Measurements from ENCODE around the gene FADS3. TPM values are rescaled to one million over a fixed set of nuclear protein-coding genes. Genes with fewer than 3 reads are reported as not detected.
"Not testable (repeated sequence)": the region's sequence is repeated elsewhere in the genome, so short reads cannot be mapped to it uniquely, and the experiment has no call there.

FADS3 gene
- total RNA-seq, 1 donor from 2014 or later: 127 TPM

DNA sequence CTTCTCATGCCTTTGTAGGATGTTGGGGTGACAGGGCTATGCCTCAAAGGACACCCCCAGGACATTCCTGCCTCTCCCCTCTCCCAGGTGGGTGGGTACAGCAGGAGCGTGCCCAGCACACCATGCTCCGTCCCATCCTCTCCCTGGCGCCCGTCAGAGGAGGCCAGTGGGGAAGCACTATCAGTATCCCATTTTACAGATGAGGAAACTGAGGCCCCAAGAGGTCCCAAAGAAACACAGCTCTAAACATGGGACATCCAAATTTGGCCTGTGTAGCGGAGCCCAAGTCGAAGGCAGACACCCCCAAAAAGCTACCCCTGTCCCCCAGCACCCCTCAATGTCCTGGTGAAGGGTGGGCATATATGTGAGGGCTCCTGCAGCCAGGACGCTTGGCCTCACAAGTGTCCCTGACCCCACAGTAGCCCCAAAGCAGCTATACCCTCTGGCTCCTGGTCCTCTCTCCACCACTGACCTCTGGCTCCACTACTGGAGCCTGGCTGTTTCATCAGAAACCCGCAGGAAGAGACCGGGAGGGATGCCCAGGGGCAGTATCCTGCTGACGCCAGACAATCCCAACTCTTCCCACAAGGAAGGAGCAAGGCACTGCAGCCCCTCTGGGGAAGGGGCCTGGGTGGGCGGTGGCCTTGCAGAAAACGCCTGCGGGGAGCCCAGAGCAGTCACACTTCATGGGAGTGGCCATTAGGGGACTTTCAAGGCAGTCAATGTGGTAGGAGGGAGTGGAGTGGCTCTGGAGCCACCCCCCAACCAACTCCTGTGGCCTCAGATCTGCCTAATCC lies 5.4 kb downstream of the FADS3 start:
- intact Hi-C loops (cut with DNase I): loop anchor here (10.0 kb wide), 1 partner anchor 81 kb away; no protein-coding TSS in a partner anchor
- no peak for ATAC-seq

DNA sequence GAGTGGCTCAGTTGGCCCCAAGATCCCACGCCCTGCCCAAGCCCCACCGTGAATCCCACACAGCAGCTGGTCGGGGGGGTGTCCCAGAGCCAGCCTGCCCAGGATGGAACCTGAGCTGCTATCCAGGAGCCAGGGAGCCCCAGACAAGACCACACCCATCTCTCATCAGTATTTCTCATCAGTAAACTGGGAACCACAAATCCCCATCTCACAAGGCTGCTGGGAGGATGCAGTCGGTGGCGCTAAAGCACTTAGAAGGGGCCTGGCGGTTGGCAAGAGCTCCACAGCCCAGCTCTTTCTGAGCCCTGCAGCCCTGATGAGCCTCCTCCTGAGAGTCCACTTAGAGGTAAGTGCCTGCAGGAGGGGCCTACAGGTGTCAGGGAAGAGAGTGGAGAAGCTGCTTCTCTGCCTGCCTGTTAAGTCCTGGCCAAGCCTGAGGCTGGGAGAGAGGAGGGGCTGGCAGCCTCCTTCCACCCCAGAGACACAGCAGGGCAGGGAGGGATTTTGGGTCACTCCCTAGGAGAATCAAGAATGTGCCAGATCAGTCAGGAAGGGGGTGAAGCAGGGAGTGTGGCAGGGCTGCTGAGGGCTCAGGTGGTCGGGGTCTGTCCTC lies 6.1 kb downstream of the FADS3 start:
- intact Hi-C loops (cut with DNase I): loop anchor here (10.0 kb wide), 1 partner anchor 80 kb away; no protein-coding TSS in a partner anchor
- ATAC-seq (no peak), DNase-seq (ENCODE audit: low spot score) (no peak)

More for the DNA sequence above, 5.4 kb downstream of the FADS3 start:
- no peak for DNase-seq (ENCODE audit: low spot score)

DNA sequence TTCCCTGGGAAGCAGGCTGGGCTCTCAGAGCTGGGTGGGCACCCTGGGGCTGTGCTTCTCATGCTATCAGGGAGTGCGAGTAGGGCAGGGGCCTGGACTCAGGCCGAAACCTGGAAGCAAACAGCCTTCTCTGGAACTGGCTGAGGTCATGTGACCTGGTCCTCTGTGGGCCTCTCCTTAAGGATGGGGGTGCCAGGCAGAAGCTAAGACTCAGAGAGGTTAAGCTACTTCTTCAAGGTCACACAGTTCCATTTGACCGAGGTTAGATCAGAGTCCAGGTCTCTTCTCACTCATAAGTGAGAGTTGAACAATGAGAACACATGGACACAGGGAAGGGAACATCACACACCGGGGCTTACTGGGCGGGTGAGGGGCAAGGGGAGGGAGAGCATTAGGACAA lies 7.4 kb downstream of the FADS3 start:
- intact Hi-C loops (cut with DNase I): loop anchor here (10.0 kb wide), 1 partner anchor 79 kb away; no protein-coding TSS in a partner anchor
- no peak for DNase-seq (ENCODE audit: low spot score)
- ATAC-seq: no peak

DNA sequence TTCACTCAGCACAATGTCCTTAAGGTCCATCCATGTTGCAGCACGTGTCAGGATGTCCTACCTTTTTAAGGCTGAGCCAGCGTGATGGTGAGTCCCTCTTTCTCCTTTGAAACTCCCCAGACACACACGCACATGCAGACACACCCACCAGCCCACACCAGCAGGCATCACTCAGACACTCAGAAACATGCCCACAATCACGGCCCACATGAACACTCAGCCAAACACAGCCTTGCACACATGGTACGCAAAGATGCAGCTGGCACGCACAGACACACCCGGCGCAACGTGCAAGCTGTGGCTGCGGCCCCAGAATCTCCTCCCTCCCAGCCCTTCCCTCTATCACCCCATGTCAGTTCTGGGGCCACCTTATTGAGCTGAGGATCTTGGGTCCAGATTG lies 8.0 kb downstream of the FADS3 start:
- intact Hi-C loops (cut with DNase I): loop anchor here (10.0 kb wide), 1 partner anchor 79 kb away; no protein-coding TSS in a partner anchor
- ATAC-seq: no peak
- no peak for DNase-seq (ENCODE audit: low spot score)

DNA sequence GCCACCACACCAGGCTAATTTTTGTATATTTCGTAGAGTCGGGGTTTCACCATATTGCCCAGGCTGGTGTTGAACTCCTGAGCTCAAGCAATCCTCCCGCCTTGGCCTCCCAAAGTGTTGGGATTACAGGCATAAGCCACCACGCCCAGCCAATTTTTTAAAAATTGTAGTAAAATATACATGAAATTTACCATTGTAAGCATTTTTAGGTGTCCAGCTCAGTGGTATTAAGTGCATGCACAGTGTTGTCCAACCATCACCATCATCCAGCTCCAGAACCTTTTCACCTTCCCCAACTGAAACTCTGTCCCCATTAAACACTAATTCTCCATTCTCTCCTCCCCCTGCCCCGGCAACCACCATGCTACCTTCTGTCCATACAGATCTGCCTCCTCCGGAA lies 8.5 kb downstream of the FADS3 start:
- ATAC-seq: no peak
- intact Hi-C loops (cut with DNase I): loop anchor here (10.0 kb wide), 1 partner anchor 78 kb away; no protein-coding TSS in a partner anchor

DNA sequence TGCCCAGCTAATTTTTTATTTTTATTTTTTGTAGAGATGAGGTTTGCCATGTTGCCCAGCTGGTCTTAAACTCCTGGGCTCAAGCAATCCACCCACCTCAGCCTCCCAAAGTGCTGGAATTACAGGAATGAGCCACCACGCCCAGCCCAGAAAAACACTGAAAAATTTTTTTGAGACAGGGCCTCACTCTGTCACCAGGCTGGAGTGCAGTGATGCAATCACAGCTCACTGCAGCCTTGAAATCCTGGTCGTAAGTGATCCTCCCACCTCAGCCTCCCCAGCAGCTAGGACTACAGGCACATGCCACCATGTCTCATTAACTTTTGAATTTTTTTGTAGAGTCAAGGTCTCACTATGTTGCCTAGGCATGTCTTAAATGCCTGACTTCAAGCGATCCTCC lies 9.1 kb downstream of the FADS3 start:
- not testable (repeated sequence) for ATAC-seq; DNase-seq (ENCODE audit: low spot score)
- intact Hi-C loops (cut with DNase I): loop anchor here (10.0 kb wide), 1 partner anchor 77 kb away; no protein-coding TSS in a partner anchor

More for the DNA sequence above, 8.5 kb downstream of the FADS3 start:
- no peak for DNase-seq (ENCODE audit: low spot score)

DNA sequence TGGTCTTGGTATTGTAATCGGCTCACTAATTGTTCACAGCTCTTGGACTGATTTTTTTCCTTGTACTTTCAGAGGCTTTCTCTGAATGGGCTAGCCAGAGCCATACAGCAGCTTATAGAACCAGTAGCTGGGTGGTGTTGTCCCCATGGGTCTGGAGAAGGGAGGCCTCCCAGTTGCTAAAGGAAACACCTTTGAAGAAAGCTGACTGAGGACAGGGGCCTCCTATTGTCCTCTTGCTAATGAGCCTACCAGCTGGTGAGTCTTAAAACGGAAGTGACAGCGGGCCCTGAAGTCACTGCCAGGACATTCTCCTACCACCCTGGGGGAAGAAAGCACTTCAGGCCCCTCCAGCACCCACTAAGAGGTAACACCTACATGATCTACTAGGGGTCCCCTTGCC lies 9.9 kb downstream of the FADS3 start:
- ATAC-seq: no peak
- intact Hi-C loops (cut with DNase I): loop anchor here (10.0 kb wide), 1 partner anchor 77 kb away; no protein-coding TSS in a partner anchor
- no peak for DNase-seq (ENCODE audit: low spot score)

DNA sequence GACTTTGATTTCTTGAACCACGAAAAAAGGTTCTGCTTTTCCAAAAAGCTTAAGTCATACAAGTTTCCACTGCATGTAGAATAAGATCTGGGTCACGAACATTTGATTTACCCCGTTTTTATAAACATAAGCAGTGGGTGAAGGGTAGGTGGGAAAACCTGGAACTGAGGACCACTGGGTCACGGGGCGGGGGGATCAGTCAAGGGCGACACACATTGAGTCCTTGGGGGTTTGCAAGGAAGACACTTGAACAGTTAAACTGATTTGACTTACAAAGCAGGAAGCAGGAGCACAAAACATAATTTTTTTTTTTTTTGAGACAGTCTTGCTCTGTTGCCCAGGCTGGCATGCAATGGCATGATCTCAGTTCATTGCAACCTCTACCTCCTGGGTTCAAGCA lies 10.9 kb downstream of the FADS3 start:
- ATAC-seq (no peak), DNase-seq (ENCODE audit: low spot score) (no peak)
- intact Hi-C loops (cut with DNase I): loop anchor here (10.0 kb wide), 1 partner anchor 76 kb away; no protein-coding TSS in a partner anchor

DNA sequence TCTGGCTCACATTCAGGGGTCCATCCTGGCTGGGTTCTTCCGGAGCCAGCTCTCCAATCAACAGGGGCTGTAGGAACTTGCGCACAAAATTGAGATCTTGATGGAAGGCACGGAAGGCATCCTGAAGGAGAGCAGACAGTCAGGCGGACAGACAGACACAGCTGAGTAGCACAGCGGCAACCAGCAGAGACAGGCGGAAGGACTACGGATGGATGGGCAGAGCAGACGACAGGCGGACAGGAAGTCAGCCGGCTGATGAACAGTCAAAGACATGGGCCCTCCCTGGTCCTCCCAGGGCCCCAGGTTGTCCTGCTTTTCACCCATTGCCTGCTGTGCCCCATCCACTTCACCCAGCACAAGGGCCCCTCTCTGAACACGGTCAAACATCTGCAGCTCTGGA lies 11.3 kb downstream of the FADS3 start:
- intact Hi-C loops (cut with DNase I): loop anchor here (10.0 kb wide), 1 partner anchor 75 kb away; no protein-coding TSS in a partner anchor
- DNase-seq (ENCODE audit: low spot score): no peak
- no peak for ATAC-seq

DNA sequence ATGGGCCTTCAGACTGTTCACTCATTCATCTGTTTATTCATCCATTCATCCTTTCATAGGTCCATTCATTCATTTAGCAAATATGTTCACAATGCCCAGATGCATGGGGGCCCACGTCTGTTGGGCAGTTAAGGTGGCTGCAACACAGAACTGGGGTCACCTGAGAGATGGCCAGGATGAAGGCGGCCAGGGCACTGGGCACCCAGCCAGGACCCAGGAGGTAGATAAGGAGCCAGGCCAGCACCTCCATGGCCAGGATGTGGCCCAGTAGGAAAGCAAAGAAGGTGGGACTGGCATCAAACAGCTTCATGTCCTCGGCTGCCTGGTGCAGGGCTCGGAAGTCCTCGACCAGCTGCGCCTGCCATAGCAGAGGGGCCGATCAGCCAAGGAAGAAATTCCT lies 12.2 kb downstream of the FADS3 start:
- ATAC-seq: no peak
- no peak for DNase-seq (ENCODE audit: low spot score)
- intact Hi-C loops (cut with DNase I): no loop called here

DNA sequence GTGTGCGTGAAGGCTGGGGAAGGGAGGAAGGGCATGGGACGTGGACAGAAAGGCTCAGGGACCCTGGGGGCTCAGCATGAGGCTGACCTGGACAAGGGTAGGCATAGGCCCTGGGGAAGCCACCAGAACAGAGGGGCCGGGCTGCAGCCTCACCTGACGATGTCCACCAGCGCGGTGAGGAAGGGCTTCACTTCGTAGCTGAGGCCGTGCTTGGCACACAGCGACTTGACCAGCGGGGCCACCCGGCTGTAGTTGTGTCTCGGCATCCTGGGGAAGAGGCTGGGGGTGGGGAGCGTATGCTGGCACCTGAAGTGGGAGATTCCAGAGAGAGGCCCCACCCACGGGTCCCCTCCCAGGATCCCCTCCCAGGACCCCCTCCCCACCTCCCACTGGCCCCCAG lies 15.6 kb downstream of the FADS3 start:
- intact Hi-C loops (cut with DNase I): no loop called here
- ATAC-seq (no peak), DNase-seq (ENCODE audit: low spot score) (no peak)

DNA sequence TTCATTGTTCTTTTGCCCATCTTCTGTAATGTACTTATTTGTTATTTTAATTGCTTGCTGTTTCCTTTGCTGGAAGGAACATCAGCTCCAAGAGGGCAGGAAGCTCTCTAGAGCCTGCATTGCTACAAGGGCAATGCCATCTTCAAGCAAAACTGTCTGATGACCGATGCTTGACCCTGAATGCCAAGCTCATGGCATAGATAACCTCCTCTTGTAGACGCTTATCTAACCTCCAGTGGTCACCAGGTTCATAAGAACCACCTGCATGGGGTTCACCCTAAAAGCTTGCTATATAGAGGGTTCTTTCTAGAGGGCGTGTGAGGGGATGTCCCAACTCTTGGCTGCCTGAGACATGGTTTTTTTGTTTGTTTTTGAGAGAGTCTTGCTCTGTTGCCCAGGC lies 16.5 kb downstream of the FADS3 start:
- intact Hi-C loops (cut with DNase I): no loop called here
- ATAC-seq (no peak), DNase-seq (ENCODE audit: low spot score) (no peak)

DNA sequence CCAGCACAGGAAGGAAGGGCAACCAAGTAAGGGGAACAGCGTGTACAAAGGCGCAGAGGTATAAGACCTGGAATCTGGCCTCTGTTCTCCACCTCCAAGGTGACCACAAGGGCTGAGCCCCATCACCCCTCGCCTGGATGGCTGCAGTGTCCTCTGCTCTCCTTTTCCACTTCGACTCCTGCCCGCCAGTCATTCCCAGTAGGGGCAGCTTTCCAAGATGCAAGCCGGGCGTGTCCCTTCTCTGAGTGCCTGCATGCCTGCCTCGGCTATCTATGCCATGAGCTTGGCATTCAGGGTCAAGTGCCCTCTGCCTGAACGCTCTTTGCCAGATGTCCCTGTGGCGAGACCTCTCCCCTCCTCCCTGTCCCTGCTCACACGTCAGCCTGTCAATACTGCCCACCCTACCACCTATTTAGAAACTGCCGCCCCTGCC lies 17.0 kb downstream of the FADS3 start:
- intact Hi-C loops (cut with DNase I): no loop called here
- DNase-seq (ENCODE audit: low spot score) (no peak), ATAC-seq (no peak)

DNA sequence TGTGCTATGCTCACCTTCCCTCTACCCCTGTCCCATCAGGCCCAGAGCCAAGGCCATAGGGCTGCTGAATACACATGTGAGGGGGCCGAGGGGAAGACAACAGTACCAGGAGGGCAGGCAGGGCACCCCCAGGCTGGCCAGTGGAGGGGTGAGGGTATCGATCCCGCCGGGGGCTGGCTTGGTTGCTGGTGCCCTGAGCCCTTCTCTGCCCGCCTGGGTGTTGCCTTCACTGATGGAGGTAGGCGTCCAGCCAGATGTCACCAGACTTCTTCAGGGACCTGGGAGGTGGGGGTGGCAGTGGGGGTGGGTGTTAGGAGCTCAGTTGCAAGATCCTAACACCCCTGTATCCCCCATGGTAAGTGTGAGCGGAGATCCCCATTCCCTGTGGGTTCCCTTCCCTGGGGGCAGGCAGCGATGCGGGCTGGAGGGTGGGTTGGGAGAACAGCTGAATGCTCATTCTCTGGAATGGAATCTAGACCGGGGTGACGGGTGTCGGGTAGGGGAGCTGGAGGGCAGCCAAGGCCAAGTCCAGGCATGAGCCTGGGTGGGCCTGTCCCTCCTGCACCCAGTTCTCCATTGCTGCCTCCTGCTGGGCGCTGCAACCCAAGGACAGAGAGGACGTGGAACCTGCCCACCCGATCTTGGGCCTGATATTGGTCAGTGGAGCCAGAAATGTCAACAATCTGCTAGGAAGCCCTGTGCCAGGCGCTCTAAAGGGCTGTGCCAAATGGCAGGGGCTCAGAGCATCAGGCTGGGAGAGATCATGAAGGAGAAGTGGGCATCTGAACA lies 17.6 kb downstream of the FADS3 start:
- ATAC-seq (no peak), DNase-seq (ENCODE audit: low spot score) (no peak)
- intact Hi-C loops (cut with DNase I): no loop called here

DNA sequence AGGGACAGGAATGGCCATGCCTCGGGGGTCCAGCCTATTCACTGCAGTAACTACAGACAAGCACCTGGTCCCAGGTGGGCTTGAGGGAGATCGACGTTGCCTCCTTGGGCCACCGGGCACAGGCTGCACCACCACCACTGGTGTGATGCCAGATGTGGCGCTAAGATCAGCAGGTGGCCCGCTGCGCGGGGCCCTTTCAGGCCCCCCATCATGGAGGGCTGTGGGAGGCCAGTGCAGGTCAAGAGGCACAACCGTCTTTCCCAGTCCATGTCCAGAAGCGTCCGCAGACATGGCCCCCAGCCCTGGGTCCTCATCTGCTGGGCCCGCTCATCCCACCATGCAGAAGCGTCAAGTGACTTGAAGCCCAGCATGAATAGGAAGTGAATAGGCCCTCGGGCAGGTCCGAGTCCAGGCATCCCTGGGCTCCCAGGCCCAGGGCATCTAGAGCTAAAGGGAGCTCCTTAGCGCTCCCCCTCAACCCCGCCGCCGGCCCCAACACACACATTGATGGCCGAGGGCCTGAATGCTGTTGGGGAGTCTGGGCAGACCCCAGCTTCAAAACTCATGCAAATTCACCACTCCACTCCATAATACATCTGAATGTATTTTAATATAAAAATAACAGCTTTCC lies 18.3 kb downstream of the FADS3 start:
- DNase-seq (ENCODE audit: low spot score) (no peak), ATAC-seq (no peak)

DNA sequence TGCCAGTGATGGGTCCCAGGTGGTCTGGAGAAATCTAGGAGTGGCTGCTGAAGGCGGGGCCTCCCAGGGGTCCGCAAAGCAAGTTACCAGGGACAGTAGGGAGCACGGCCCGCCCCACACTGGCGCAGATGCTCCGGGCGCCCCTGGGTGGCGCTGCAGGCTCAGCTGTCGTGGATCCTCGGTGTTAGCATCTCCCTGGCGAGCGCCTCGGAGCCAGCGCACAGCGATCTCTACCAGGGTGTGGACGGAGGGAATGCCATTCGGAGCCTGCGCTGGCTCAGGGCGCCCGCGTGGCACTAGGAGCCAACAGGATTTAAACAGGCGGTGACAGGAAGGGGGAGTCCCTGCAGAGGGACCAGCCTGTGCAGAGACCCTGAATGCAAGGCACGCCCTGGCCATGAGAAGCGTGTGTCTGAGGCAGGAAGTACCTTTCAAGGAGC lies 20.2 kb downstream of the FADS3 start:
- intact Hi-C loops (cut with DNase I): no loop called here
- DNase-seq (ENCODE audit: low spot score) (peak; percentile 90), ATAC-seq (peak; percentile 95)

More for the DNA sequence above, 18.3 kb downstream of the FADS3 start:
- intact Hi-C loops (cut with DNase I): no loop called here

DNA sequence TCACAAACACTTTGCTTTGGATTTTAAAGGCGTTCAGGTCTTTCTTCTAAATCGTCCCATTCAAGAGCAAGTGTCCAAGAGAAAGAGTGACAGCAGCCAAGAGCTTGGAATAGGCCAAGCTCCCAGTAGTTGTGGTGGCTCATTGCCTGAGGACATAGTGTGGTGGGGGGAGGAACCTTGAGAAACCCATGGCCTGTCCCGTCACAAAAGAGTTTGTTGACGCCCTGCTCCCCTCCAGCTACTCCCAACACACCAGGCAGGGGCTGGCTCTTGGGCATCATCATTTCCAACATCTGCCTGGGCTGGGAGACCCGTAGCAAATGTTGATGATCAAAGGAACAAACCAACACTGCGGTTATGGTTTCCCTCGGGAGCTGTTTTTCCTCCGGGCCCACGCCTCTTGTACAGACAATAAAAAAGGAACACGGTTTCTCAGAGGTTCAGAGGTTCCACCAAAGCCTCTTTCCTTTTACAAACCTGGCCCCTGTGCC lies 20.8 kb downstream of the FADS3 start:
- DNase-seq (ENCODE audit: low spot score) (no peak), ATAC-seq (peak; percentile 45)
- intact Hi-C loops (cut with DNase I): no loop called here

DNA sequence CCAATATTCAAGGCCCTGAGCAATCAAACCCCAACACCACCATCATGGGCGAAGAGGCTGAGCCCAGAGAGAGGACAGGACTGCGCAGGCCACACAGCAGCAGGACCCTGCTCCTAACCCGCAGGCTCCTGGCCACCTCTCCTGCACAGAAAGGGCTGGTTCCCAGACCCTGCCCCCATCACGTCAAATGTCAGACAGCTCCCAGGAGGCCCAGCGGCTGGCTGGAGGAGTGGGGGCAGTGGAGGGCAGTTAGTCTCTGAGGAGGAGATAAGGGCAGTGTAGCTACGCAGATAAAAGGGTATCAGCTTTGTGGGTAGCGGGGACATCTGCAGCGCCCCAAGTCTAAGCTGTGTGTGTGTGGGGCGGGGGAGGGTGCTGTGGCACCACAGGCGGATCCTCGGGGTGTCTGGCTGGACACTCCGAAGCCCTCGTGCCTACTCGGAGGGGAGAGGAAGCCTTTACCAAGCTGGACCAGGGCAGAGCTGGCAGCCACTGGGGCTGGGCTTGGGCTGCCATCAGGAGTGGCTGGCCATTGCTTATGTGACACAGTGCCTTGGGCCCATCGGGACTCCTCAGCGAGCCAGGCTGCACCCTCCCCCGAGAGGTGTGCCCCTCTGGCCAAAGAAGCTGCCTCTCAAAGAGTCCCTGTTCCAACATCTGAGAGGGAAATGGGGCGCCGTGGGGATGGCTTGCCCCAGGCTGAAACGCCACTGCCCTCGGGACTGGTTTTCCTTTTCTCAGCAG lies 21.5 kb downstream of the FADS3 start:
- DNase-seq (ENCODE audit: low spot score) (no peak), ATAC-seq (no peak)
- intact Hi-C loops (cut with DNase I): no loop called here

Measured in sciatic nerve (tissue), 2 donors.